ENCODE data around the gene MACROD2.

Gene MACROD2

GRCh38 chr20:15632680-15633079 is 1637.4 kb downstream of the MACROD2 start:
- Histone ChIP-seq H3K9ac (ENCODE audit: insufficient read length, low read depth) (no peak overlapping the region), H3K4me3 (ENCODE audit: insufficient read length, low read depth) (no peak overlapping the region), H3K9me3 (ENCODE audit: insufficient read depth, low read length) (peaks cover 11% of the 10 kb centered on the region; the same call in 1 of the 2 replicates), H3K27me3 (ENCODE audit: insufficient read depth, insufficient read length) (no peaks in the 10 kb centered on the region), H3K36me3 (ENCODE audit: insufficient read depth, insufficient read length, low read length) (no peaks in the 10 kb centered on the region), H3K4me1 (ENCODE audit: insufficient read depth, insufficient read length) (no peaks in the 10 kb centered on the region)
- DNase-seq (ENCODE audit: low read depth, low spot score), result no peak
- no peak for TF ChIP-seq ZNF274 (IDR thresholded peaks at IDR 0.05; ENCODE audit: low read depth, low read length)
- TF ChIP-seq YY1 (IDR thresholded peaks at IDR 0.05; ENCODE audit: insufficient read depth, insufficient read length), result no peak
- TF ChIP-seq SUZ12 (IDR thresholded peaks at IDR 0.05; ENCODE audit: extremely low read depth, insufficient read depth, insufficient read length), result no peak

- H3K4me3 ChIP-seq (ENCODE audit: insufficient read length, low read depth), result no peak overlapping the region
- DNase-seq (ENCODE audit: low read depth, low spot score), result no peak
- TF ChIP-seq ZNF274 (IDR thresholded peaks at IDR 0.05; ENCODE audit: low read depth, low read length), result no peak
- no peak for TF ChIP-seq SUZ12 (IDR thresholded peaks at IDR 0.05; ENCODE audit: extremely low read depth, insufficient read depth, insufficient read length)
- no peak for TF ChIP-seq YY1 (IDR thresholded peaks at IDR 0.05; ENCODE audit: insufficient read depth, insufficient read length)
- no peaks in the 10 kb centered on the region for H3K27me3 ChIP-seq (ENCODE audit: insufficient read depth, insufficient read length)
- peaks cover 11% of the 10 kb centered on the region; the same call in 1 of the 2 replicates for H3K9me3 ChIP-seq (ENCODE audit: insufficient read depth, low read length)
- H3K36me3 ChIP-seq (ENCODE audit: insufficient read depth, insufficient read length, low read length), result no peaks in the 10 kb centered on the region
- H3K9ac ChIP-seq (ENCODE audit: insufficient read length, low read depth), result no peak overlapping the region
- no peaks in the 10 kb centered on the region for H3K4me1 ChIP-seq (ENCODE audit: insufficient read depth, insufficient read length)
Observed at GRCh38 chr20:15634102-15634501, 1638.8 kb downstream of the MACROD2 start.

- Histone ChIP-seq H3K4me3 (ENCODE audit: insufficient read length, low read depth) (no peak overlapping the region), H3K9me3 (ENCODE audit: insufficient read depth, low read length) (peaks cover 11% of the 10 kb centered on the region; the same call in 1 of the 2 replicates), H3K9ac (ENCODE audit: insufficient read length, low read depth) (no peak overlapping the region), H3K36me3 (ENCODE audit: insufficient read depth, insufficient read length, low read length) (no peaks in the 10 kb centered on the region), H3K4me1 (ENCODE audit: insufficient read depth, insufficient read length) (no peaks in the 10 kb centered on the region), H3K27me3 (ENCODE audit: insufficient read depth, insufficient read length) (no peaks in the 10 kb centered on the region)
- TF ChIP-seq SUZ12 (IDR thresholded peaks at IDR 0.05; ENCODE audit: extremely low read depth, insufficient read depth, insufficient read length), result no peak
- no peak for TF ChIP-seq YY1 (IDR thresholded peaks at IDR 0.05; ENCODE audit: insufficient read depth, insufficient read length)
- TF ChIP-seq ZNF274 (IDR thresholded peaks at IDR 0.05; ENCODE audit: low read depth, low read length), result no peak
- DNase-seq (ENCODE audit: low read depth, low spot score), result no peak
Observed at GRCh38 chr20:15637546-15637945, 1642.2 kb downstream of the MACROD2 start.

- H3K9ac ChIP-seq (ENCODE audit: insufficient read length, low read depth), result no peak overlapping the region
- no peaks in the 10 kb centered on the region for H3K36me3 ChIP-seq (ENCODE audit: insufficient read depth, insufficient read length, low read length)
- no peaks in the 10 kb centered on the region for H3K27me3 ChIP-seq (ENCODE audit: insufficient read depth, insufficient read length)
- no peak overlapping the region for H3K4me3 ChIP-seq (ENCODE audit: insufficient read length, low read depth)
- peak; percentile 55 for DNase-seq (ENCODE audit: low read depth, low spot score)
- no peaks in the 10 kb centered on the region for H3K4me1 ChIP-seq (ENCODE audit: insufficient read depth, insufficient read length)
- peaks cover 11% of the 10 kb centered on the region; the same call in 1 of the 2 replicates for H3K9me3 ChIP-seq (ENCODE audit: insufficient read depth, low read length)
- TF ChIP-seq SUZ12 (IDR thresholded peaks at IDR 0.05; ENCODE audit: extremely low read depth, insufficient read depth, insufficient read length) (no peak), YY1 (IDR thresholded peaks at IDR 0.05; ENCODE audit: insufficient read depth, insufficient read length) (no peak), ZNF274 (IDR thresholded peaks at IDR 0.05; ENCODE audit: low read depth, low read length) (no peak)
Observed at GRCh38 chr20:15637950-15638754, 1642.8 kb downstream of the MACROD2 start.

GRCh38 chr20:15638816-15639215 is 1643.5 kb downstream of the MACROD2 start:
- H3K4me1 ChIP-seq (ENCODE audit: insufficient read depth, insufficient read length), result no peaks in the 10 kb centered on the region
- TF ChIP-seq SUZ12 (IDR thresholded peaks at IDR 0.05; ENCODE audit: extremely low read depth, insufficient read depth, insufficient read length) (no peak), YY1 (IDR thresholded peaks at IDR 0.05; ENCODE audit: insufficient read depth, insufficient read length) (no peak), ZNF274 (IDR thresholded peaks at IDR 0.05; ENCODE audit: low read depth, low read length) (no peak)
- no peak overlapping the region for H3K4me3 ChIP-seq (ENCODE audit: insufficient read length, low read depth)
- peaks cover 11% of the 10 kb centered on the region; the same call in 1 of the 2 replicates for H3K9me3 ChIP-seq (ENCODE audit: insufficient read depth, low read length)
- no peak overlapping the region for H3K9ac ChIP-seq (ENCODE audit: insufficient read length, low read depth)
- H3K27me3 ChIP-seq (ENCODE audit: insufficient read depth, insufficient read length), result no peaks in the 10 kb centered on the region
- no peaks in the 10 kb centered on the region for H3K36me3 ChIP-seq (ENCODE audit: insufficient read depth, insufficient read length, low read length)
- DNase-seq (ENCODE audit: low read depth, low spot score), result no peak

- no peak overlapping the region for H3K9ac ChIP-seq (ENCODE audit: insufficient read length, low read depth)
- no peaks in the 10 kb centered on the region for H3K4me1 ChIP-seq (ENCODE audit: insufficient read depth, insufficient read length)
- H3K36me3 ChIP-seq (ENCODE audit: insufficient read depth, insufficient read length, low read length), result no peaks in the 10 kb centered on the region
- TF ChIP-seq SUZ12 (IDR thresholded peaks at IDR 0.05; ENCODE audit: extremely low read depth, insufficient read depth, insufficient read length), result no peak
- no peak for TF ChIP-seq ZNF274 (IDR thresholded peaks at IDR 0.05; ENCODE audit: low read depth, low read length)
- H3K4me3 ChIP-seq (ENCODE audit: insufficient read length, low read depth), result no peak overlapping the region
- H3K9me3 ChIP-seq (ENCODE audit: insufficient read depth, low read length), result 0 out of 2 replicates have a peak, but pooled peaks cover 5% of the 10 kb centered on the region
- no peaks in the 10 kb centered on the region for H3K27me3 ChIP-seq (ENCODE audit: insufficient read depth, insufficient read length)
- no peak for DNase-seq (ENCODE audit: low read depth, low spot score)
Observed at GRCh38 chr20:15639839-15640238, 1644.5 kb downstream of the MACROD2 start.

GRCh38 chr20:15642109-15642508 is 1646.8 kb downstream of the MACROD2 start:
- no peak overlapping the region for H3K9ac ChIP-seq (ENCODE audit: insufficient read length, low read depth)
- H3K36me3 ChIP-seq (ENCODE audit: insufficient read depth, insufficient read length, low read length), result no peaks in the 10 kb centered on the region
- no peaks in the 10 kb centered on the region for H3K9me3 ChIP-seq (ENCODE audit: insufficient read depth, low read length)
- no peaks in the 10 kb centered on the region for H3K27me3 ChIP-seq (ENCODE audit: insufficient read depth, insufficient read length)
- TF ChIP-seq YY1 (IDR thresholded peaks at IDR 0.05; ENCODE audit: insufficient read depth, insufficient read length) (no peak), ZNF274 (IDR thresholded peaks at IDR 0.05; ENCODE audit: low read depth, low read length) (no peak), SUZ12 (IDR thresholded peaks at IDR 0.05; ENCODE audit: extremely low read depth, insufficient read depth, insufficient read length) (no peak)
- H3K4me3 ChIP-seq (ENCODE audit: insufficient read length, low read depth), result no peak overlapping the region
- H3K4me1 ChIP-seq (ENCODE audit: insufficient read depth, insufficient read length), result no peaks in the 10 kb centered on the region
- DNase-seq (ENCODE audit: low read depth, low spot score), result no peak
